Activated effector memory CD4-positive, alpha-beta T cell treated with Interleukin-2 at 50 U/mL for 16 hours (primary cell): ENCODE measurements around the gene AMT.

Experiments
- DNase-seq: peaks from one replicate; pipeline ENCODE4 v3.0.0-alpha.2; 2020

The AMT gene

DNA sequence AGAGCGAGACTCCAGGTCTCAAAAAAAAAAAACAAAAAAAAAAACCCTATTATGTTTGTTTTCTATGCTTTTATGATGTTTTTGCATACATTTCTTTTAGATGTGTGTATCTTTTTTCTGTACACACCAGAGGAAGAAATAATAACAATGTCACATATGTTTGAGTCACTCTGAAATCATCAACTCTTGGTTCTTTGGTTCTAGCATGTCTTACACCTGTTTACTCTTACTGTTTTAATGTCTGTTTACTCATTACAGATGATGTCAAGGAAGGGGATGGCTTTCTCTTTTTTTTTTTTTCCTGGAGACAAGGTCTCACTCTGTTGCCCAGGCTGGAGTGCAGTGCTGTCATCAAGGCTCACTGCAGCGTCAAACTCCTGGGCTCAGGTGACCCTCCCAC is 34.6 kb downstream of the AMT start:
- DNase-seq: no peak

DNA sequence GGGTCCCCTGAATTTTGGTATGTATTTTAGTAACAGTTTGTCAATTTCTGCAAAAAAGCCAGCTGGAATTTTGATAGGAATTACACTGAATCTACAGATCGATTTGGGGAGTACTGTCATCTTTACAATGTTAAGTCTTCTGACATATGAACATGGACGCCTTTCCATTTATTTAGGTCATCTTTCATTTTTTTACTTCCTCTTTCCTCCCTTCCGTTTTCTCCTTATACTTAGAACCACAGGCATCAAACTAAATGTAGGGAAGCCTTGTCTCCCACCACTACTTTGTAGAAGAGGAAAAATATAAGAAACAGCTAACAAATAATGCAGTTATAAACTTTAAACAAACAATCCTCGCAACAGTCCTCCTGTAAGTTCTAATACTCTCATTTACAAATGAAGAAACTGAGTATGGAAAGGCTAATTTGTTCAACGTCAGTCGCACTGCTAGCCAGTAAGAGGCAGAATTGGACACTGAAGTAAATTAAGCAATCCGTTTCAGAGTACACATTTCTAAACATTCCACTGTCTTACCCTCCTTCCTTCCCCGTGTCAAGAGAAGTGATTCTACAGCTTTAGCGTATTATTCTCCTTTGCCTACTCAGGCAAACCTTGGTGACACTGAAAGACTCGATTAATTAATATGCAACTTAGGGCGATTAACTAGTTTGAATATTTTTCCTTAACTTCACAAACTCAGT is 36.1 kb downstream of the AMT start:
- no peak for DNase-seq

DNA sequence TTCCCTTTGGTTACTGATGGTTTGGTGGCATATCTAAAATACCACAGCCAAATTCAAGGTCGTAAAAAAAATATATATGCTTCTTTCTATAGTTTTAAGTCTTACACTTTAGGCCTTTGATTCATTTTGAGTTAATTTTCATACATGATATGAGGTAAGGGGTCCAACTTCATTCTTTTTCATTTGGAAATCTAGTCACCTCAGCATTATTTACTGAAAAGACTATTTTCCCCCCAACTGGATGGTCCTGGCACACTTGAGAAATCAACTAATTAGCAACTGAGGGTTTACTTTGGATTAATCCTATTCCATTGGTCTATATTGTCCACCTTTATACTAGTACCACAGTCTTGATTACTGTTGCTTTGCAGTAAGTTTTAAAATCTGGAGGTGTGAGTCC is 36.7 kb downstream of the AMT start:
- DNase-seq: no peak

DNA sequence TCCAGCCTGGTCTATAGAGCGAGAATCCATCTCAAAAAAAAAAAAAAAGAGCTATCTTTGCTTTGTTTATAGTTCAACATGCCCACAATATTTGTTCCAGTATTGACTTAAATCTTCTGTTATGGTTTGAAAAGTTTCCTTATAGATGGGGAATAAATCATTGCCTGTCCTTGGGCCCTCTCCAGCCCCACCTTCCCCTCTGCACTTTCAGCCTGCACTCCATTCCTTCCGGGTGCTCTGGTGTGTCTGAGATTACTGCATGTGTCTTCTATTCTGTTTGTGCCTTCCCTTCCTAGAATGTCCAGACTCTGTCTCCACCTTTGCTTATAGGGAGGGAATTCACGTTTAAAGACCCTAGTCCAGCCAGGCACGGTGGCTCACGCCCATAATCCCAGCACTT is 38.9 kb downstream of the AMT start:
- DNase-seq: no peak

DNA sequence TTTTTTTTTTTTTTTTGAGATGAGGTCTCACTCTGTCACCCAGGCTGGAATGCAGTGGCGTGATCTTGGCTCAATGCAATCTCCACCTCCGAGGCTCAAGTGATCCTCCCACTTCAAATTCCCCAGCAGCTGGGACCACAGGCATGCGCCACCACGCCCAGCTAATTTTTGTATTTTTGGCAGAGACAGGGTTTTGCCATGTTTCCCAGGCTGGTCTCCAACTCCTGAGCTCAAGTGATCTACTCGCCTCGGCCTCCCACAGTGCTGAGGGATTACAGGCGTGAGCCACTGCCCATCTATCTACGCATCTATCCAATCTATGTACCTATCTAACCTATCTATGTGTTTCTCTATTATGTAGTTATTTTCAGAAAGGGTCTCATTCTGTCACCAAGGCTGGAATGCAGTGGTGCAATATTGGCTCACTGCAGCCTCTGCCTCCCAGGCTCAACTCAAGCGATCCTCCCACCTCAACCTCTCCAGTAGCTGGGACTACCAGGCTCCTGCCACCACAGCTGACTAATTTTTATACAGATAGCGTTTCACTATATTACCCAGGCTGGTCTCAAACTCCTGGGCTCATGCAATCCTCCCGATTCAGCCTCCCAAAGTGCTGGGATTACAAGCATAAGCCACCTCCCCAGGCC is 43.9 kb downstream of the AMT start:
- no peak for DNase-seq

DNA sequence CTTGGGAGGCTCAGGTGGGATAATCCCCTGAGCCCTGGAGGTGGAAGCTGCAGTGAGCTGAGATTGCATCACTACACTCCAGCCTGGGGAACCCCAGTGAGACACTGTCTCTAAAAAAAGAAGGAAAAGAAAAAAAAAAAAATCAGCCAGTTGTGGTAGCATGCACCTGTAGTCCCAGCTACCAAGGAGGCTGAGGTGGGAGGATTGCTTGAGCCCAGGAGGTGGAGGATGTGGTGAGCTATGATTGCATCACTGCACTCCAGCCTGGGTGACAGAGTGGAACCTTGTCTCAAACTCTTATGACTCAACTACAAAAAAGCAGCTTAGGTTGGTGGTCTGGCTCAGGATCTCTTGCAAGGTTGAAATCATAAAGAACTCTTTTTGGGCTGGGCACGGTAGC is 44.8 kb downstream of the AMT start:
- DNase-seq: peak; percentile 4

DNA sequence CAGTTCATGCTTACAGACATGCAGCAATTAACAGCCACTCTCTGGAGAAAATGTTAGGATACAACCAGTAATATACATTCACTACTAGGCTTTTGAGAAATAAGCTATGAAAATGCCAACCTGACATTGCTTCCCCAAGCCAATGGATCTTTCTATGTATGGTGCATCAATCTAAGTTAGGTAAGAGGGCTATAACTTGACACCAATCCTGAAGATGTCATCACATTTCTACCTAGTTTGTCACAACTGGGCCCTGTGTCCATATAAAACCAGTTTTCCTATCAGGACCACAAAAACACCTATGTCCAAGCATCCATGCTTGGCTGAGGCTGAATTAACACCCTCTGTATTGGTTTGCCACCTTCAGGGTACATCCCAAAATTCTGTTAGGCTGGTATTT is 50.3 kb downstream of the AMT start:
- no peak for DNase-seq

DNA sequence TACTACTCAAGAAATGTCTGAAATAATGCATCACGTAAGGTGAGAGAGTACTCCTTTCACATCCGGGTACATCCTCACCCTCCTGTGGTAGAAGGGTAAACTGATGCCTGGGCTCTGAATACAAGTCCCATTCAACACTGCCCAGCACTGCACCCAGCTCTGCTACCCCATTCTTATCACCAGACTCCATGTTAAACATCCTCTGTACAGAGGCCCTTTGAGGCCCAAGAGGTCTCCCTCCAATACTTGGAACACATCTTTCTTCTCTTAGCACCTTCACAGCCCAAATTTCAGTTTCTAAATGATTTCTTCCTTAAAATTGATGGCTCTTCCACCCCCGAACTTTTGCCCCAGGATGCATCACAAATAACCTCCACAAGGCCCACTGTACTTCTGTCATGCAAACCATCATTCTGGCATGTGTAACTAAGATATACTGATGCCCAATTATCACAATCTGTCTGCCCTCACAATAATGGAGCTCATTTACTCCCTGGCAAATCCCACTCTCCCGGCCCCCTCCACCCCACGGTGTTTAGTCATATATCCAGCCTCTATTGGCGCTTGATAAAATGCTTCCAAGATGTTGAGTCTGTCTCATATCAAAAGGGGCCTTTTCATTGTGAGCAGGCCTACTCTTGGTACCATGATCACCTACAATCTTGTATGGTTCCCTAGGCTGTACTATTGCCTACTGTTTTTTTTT is 51.5 kb downstream of the AMT start:
- DNase-seq: no peak
